Measurements from ENCODE around the gene KCNF1.

KCNF1 gene

GRCh38 chr2:10911291-10912075 lies at the start of gene KCNF1:
TSS of gene KCNF1 (plus strand) at chr2:10911934. CDS start at chr2:10912427, 493 bp downstream.
- peak; percentile 79 for DNase-seq (ENCODE audit: low spot score)

GRCh38 chr2:10862330-10862729 lies 49.4 kb upstream of the KCNF1 start:
- no peak for DNase-seq (ENCODE audit: low spot score)

GRCh38 chr2:10863047-10863446 lies 48.7 kb upstream of the KCNF1 start:
- no peak for DNase-seq (ENCODE audit: low spot score)

- no peak for DNase-seq (ENCODE audit: low spot score)
Observed at GRCh38 chr2:10863837-10864236, 47.9 kb upstream of the KCNF1 start.

GRCh38 chr2:10864251-10864650 lies 47.5 kb upstream of the KCNF1 start:
- no peak for DNase-seq (ENCODE audit: low spot score)

- DNase-seq (ENCODE audit: low spot score) = no peak
Observed at GRCh38 chr2:10864861-10865636, 46.7 kb upstream of the KCNF1 start.

- DNase-seq (ENCODE audit: low spot score) = no peak
Observed at GRCh38 chr2:10865841-10866240, 45.9 kb upstream of the KCNF1 start.

GRCh38 chr2:10867692-10868420 lies 43.9 kb upstream of the KCNF1 start:
- DNase-seq (ENCODE audit: low spot score) = no peak

GRCh38 chr2:10868465-10869314 lies 43.0 kb upstream of the KCNF1 start:
- DNase-seq (ENCODE audit: low spot score) = peak; percentile 64

GRCh38 chr2:10871978-10872377 lies 39.8 kb upstream of the KCNF1 start:
- DNase-seq (ENCODE audit: low spot score) = no peak

GRCh38 chr2:10873171-10873570 lies 38.6 kb upstream of the KCNF1 start:
- no peak for DNase-seq (ENCODE audit: low spot score)

- peak; percentile 29 for DNase-seq (ENCODE audit: low spot score)
Observed at GRCh38 chr2:10873790-10874437, 37.8 kb upstream of the KCNF1 start.

GRCh38 chr2:10875126-10875525 lies 36.6 kb upstream of the KCNF1 start:
- DNase-seq (ENCODE audit: low spot score) = no peak

GRCh38 chr2:10876394-10876793 lies 35.3 kb upstream of the KCNF1 start:
- no peak for DNase-seq (ENCODE audit: low spot score)

GRCh38 chr2:10876963-10877362 lies 34.8 kb upstream of the KCNF1 start:
- DNase-seq (ENCODE audit: low spot score) = no peak

- peak; percentile 69 for DNase-seq (ENCODE audit: low spot score)
Observed at GRCh38 chr2:10877651-10878111, 34.1 kb upstream of the KCNF1 start.

GRCh38 chr2:10878268-10878915 lies 33.3 kb upstream of the KCNF1 start:
- no peak for DNase-seq (ENCODE audit: low spot score)

- no peak for DNase-seq (ENCODE audit: low spot score)
Observed at GRCh38 chr2:10879159-10879558, 32.6 kb upstream of the KCNF1 start.

GRCh38 chr2:10879624-10880585 lies 31.8 kb upstream of the KCNF1 start:
- no peak for DNase-seq (ENCODE audit: low spot score)
